K562 (cell line): ENCODE data around the gene PGM2L1.

ENCODE experiments used
- CTCF ChIP-seq, 3 experiments: IDR thresholded peaks in 2 of 3; conservative IDR thresholded peaks in 1 of 3; 2 replicates each; pipeline ENCODE4 v1.5.1; 2011 to 2012; ENCODE audit warnings: low read length in 3 of 3, mild to moderate bottlenecking in 3 of 3, control low read depth in 2 of 3, improper control_type of control experiment in 1 of 3, inconsistent platforms in 1 of 3, low read depth in 1 of 3, mixed read lengths in 1 of 3, moderate library complexity in 1 of 3; ENCODE audit not compliant: insufficient read depth in 2 of 3
- EP400 ChIP-seq: fragments of 450-650 bp; IDR thresholded peaks from 2 replicates; pipeline ENCODE4 v1.6.1; 2017; ENCODE audit warnings: antibody characterized with exemption, mild to moderate bottlenecking, moderate library complexity
- HNRNPL ChIP-seq: fragments of 200-400 bp; formaldehyde crosslinking; IDR thresholded peaks from 2 replicates; pipeline ENCODE4 v1.6.1; 2017; ENCODE audit warnings: low read depth, mild to moderate bottlenecking, low read length

DNA sequence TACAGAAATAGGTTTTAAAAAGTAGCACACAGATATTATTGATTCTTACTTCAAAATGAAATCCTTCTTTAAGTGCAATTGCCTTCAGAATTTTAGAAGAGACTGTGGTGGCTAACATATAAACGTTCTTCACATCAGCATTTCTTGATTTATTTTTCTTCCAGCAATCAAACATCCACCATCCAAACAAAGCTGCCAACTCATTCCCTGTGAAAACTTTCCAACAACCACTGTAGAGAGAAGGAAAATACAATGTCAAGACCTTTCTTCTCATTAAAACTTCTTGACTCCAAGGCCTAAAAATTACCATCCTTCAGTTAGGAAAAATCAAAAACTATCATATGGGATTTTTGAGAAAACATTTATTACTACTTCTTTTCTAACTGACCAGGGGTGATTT is 52.8 kb downstream of the PGM2L1 start:
- TF ChIP-seq EP400, result no peak
- no peak for TF ChIP-seq CTCF (IDR thresholded peaks at IDR 0.05 in 2 of 3, conservative IDR thresholded peaks at IDR 0.05 in 1 of 3; ENCODE audit: insufficient read depth in 2 of 3, low read depth in 1 of 3, low read length in 3 of 3)
- no peak for TF ChIP-seq HNRNPL
